SH-SY5Y (cell line): ENCODE measurements around the gene DNAAF2.

Source experiments
- GATA2 ChIP-seq: IDR thresholded peaks from 2 replicates; pipeline ENCODE4 v1.6.1; 2011; ENCODE audit warnings: mild to moderate bottlenecking, low read depth, low read length
- GATA3 ChIP-seq: IDR thresholded peaks from 2 replicates; pipeline ENCODE4 v1.6.1; 2011; ENCODE audit warnings: low read depth, mild to moderate bottlenecking, low read length, moderate library complexity

Gene DNAAF2, protein sequence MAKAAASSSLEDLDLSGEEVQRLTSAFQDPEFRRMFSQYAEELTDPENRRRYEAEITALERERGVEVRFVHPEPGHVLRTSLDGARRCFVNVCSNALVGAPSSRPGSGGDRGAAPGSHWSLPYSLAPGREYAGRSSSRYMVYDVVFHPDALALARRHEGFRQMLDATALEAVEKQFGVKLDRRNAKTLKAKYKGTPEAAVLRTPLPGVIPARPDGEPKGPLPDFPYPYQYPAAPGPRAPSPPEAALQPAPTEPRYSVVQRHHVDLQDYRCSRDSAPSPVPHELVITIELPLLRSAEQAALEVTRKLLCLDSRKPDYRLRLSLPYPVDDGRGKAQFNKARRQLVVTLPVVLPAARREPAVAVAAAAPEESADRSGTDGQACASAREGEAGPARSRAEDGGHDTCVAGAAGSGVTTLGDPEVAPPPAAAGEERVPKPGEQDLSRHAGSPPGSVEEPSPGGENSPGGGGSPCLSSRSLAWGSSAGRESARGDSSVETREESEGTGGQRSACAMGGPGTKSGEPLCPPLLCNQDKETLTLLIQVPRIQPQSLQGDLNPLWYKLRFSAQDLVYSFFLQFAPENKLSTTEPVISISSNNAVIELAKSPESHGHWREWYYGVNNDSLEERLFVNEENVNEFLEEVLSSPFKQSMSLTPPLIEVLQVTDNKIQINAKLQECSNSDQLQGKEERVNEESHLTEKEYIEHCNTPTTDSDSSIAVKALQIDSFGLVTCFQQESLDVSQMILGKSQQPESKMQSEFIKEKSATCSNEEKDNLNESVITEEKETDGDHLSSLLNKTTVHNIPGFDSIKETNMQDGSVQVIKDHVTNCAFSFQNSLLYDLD

GRCh38 chr14:49634547-49635334, at the start of gene DNAAF2:
Gene DNAAF2 (minus strand): TSS chr14:49635244. CDS start chr14:49635149, 95 bp downstream.
- TF ChIP-seq GATA2 (no peak; the same call in 1 of the 2 replicates), GATA3 (no peak)

- TF ChIP-seq GATA2 (no peak), GATA3 (no peak)
These were observed 44.2 kb upstream of the DNAAF2 start for GRCh38 chr14:49679271-49679670.

GRCh38 chr14:49677643-49678042, 42.6 kb upstream of the DNAAF2 start:
- no peak for TF ChIP-seq GATA3
- TF ChIP-seq GATA2 = no peak

GRCh38 chr14:49673586-49673985, 38.5 kb upstream of the DNAAF2 start:
- TF ChIP-seq GATA2 (no peak), GATA3 (no peak)

DNA sequence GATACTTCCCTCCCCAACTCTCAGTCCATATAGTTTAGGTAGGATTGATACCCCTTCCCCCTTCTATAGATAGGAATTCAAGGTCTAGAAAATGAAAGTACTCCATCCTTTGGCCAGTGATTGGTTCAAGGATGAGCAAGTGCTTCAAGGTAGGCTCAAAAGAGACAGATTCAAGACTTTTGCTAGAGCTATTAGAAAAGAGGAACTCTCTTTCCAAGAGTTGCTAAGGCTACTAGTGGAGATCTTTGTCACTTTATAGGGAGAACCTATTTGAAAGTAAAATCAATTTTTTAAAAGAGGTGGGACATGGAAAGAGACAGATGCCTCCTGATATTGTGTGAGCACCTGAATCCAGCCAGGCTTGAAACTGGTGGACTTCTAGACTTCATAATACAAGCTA, 35.4 kb upstream of the DNAAF2 start:
- TF ChIP-seq GATA3 (no peak), GATA2 (no peak)

GRCh38 chr14:49659526-49660455, 24.7 kb upstream of the DNAAF2 start:
- TF ChIP-seq GATA3 (no peak), GATA2 (no peak)

DNA sequence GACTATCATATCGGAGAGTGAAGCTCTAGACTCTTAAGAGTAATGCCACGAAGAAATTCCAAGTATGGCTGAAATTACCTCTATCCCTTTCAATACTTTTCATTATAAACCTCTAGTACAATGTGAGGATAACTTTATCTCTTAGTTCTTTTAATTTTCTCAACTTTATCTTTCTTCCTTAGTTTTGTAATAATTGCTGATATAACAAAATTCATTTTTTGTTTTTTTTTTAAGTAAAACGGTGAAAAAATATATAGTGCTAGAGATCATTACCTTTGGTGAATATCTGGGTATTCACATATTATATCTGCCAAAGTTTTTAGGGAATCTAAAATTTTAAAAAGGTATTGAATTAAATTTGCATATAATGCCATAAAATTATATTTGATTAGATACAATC, 19.5 kb upstream of the DNAAF2 start:
- no peak for TF ChIP-seq GATA3
- TF ChIP-seq GATA2 = no peak

- no peak for TF ChIP-seq GATA2
- TF ChIP-seq GATA3 = no peak
These were observed 18.5 kb upstream of the DNAAF2 start for GRCh38 chr14:49653508-49653907.

- no peak for TF ChIP-seq GATA3
- no peak for TF ChIP-seq GATA2
These were observed 7.1 kb upstream of the DNAAF2 start for GRCh38 chr14:49642163-49642562.

DNA sequence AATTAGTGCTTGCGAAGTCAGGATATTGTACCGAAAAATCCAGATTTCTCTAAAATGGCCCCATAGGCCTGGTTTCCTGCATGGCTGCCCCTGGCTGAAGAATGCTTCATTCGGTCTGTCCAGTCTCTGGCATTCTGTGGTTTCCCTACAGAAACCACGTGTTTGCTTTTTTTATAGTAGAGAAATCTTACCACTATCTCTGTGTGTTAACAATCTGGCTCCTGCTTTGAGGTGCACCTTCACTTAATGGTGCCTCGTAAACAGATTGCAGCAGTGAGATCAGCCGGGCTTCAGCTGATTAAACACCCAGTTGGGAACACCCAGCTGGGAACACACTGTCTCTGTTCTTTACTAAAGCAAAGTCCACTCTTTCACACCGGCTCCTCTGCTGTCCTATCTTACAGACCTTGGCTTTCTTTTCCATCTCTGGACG, 6.7 kb upstream of the DNAAF2 start:
- no peak for TF ChIP-seq GATA3
- no peak for TF ChIP-seq GATA2

DNA sequence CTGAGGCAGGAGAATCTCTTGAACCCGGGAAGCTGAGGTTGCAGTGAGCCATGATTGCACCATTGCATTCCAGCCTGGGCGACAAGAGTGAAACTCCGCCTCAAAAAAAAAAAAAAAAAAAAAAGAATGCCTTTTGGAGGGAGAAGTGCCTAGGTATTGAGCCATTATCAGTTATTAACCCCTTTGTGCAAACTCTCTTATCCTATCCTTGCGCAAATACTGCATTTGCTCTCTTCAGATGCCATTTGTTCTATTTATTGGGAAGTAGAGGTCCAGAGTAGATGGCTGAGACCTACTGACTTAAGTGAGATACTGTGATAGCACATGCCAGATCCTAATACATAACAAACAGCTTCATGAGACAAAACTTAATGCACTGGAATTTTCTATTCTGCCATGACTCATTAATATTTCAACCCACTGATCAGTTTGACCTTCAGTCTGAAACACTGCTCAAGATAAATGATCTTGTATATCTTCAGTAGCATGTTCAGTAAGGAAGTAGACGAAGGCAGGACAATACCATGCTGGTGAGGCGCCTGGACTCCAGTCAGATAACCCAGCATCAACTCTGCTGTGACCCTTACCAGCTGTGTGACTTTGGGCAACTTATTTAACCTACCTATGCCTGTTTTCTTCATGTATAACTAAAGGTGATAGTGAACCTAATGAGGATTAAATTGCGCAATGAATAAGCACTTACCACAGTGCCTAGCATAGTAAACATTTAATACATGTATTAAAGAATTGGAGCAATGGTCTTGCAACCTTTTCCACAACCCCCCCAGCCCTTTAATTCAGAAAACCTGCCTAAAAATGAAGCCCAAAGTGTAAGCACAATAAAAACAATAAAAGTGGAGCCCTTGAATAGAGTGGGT, 5.7 kb upstream of the DNAAF2 start:
- TF ChIP-seq GATA3 = no peak
- TF ChIP-seq GATA2 = no peak

DNA sequence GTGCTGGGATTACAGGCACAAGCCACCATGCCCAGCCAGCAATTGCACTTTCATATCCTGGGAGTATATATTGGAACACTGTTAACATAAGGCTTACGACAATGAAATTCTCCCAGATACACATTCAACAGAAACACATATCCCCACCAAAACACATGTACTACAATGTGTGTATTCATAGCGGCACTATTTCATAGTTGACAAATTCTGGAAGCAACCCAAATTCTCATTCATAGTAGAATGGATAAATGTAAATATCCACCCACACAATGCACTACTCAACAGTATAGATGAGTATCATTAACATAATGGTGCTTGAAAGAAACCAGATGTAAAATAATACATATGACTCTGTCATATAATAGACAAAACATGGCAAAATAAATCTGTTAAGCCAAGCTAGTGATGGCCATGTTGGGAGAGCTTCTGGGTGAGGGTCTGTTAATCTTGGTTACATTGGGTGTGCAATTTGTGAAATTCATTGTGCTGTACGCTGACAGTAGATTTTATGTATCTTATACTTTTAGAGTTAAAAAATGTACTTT, 2.6 kb upstream of the DNAAF2 start:
- TF ChIP-seq GATA3 (no peak), GATA2 (no peak)

DNA sequence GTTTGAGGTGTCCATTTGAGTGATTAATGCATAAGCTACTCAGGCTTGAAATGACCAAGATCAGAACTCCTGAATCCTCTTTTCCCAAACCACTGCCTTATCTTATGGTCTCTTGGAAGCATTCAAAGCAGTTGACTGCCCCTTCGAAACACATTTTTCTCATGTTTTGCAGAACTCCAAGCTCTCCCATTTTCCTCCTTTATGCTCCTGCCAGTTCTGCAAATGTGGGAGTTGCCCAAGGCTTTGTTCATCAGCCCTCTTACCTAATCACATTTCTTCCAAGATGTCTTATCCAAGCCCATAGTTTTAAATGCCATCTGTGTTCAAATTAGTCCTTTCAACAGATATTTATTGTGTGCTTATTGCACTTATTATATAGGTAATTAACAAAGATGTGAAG, 1.8 kb upstream of the DNAAF2 start:
- TF ChIP-seq GATA3 (no peak), GATA2 (no peak)
